Measurements from ENCODE around the gene GJB4.

GRCh38 chr1:34785231-34785874 is 25.8 kb downstream of the GJB4 start:
- no peak for TF ChIP-seq EZH2 (IDR thresholded peaks at IDR 0.05)
- TF ChIP-seq FOXP2 (optimal IDR thresholded peaks at IDR 0.05; ENCODE audit: control extremely low read depth, extremely low read length, insufficient read depth) = no peak
- no peak for TF ChIP-seq POLR2AphosphoS5 (IDR thresholded peaks at IDR 0.05; ENCODE audit: borderline replicate concordance, low read depth, low read length)
